Fibroblast of skin of left biceps (primary cell): ENCODE measurements around the gene ROBO1.

Experiments used
- DNase-seq, 2 experiments: peaks; one replicate each; pipeline ENCODE4 v3.0.0-alpha.2; 2013; ENCODE audit warnings: low read depth in 2 of 2

The ROBO1 gene

DNA sequence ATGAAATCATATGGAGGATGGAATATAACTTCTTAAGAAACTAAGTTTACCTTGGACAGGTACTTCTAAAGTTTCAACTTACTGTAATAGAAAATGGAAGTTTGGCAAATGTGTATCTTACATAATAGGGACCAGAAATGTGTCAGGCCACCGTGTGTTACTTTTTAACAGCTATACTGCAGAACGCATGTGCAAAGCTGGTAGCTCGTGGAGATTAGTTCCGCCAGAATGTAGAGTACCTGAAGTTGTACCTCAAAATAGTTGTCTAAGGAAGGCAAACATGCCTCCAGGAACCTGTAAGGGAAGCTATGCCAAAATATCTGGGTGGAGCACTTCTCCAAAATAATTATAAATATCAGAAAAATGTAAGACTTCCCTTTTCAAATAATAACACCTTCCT lies 920.6 kb downstream of the ROBO1 start:
- no peak for DNase-seq

DNA sequence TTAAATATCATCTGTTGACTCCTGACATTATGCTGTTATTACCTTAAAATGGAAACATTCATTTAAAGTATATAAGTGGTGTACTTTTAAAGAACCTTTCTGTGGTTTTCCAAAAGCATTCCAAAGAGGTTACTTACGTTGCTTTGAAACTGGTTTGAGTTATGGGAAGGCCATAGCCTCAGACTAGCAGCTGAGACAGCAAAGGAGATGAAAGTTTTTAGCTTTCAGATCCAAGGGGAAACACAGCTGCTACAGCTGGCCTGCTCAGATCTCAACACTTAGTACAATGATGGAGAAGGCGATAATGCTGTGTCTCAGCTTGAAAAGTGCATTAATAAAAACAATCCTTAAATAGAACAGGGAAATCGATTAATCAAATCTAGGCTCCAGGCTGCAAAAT lies 921.1 kb downstream of the ROBO1 start:
- peak; percentile 35 to 47 for DNase-seq

DNA sequence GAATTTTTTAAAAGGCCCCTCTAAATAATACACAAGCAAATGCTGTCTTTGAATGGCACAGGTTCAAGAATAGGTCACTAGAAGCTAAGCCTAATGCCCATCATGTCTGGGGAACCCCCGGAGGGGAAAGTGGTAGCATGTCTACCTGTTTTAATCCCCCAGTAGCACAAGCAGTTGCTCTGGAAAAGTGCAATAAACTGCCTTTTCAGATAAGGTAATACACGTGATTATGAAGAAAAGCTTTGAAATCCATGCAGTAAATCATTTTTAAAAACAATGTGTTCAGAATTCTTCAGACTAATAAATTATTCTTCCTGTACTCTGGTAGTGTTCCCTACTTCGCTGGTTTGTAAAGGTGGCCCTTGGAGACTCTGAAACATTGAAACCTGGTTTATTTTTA lies 922.2 kb downstream of the ROBO1 start:
- DNase-seq, result no peak

- no peak for DNase-seq
Measured at GRCh38 chr3:78844307-78844706, 923.5 kb downstream of the ROBO1 start.

DNA sequence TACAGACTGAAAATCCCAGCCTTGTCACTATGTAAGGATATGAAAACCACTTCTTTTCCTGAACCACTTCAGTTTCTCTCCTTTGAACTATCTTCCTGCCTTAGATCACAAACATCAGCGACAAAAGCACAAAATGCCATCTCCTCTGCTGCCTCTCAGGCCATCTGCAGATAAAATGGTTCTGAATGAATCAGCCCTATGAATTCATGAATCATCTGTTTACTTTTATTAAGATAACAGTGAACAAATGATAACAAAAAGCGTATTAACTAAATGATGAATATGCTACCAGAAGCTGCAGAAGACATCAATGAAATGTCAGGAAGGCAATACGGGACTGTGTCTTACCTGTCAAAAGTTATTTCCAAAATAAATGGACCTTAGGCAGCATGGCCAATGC lies 928.1 kb downstream of the ROBO1 start:
- no peak for DNase-seq

GRCh38 chr3:78838362-78838761 lies 929.4 kb downstream of the ROBO1 start:
- no peak for DNase-seq

DNA sequence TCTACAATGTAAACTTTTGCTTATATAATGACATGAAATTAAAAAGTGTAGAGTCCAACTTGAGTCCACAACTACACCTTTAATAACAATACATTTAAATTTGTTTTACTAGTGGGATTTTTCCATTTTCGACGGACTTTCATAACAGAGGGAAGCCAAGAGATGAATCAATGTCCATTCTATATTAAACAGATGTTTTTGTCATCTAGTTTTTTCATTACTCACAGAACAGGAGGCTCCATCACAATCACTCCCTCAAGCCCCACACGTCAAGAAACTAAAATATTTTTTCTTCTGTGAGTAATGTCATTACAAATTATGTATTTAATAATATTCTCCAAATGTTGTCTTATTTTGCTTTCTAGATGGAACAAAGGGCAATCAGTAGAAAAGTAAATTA lies 932.9 kb downstream of the ROBO1 start:
- no peak for DNase-seq

GRCh38 chr3:78832785-78833204 lies 935.0 kb downstream of the ROBO1 start:
- no peak for DNase-seq

GRCh38 chr3:78831446-78831972 lies 936.3 kb downstream of the ROBO1 start:
- no peak for DNase-seq

GRCh38 chr3:78830470-78830869 lies 937.3 kb downstream of the ROBO1 start:
- DNase-seq, result no peak

DNA sequence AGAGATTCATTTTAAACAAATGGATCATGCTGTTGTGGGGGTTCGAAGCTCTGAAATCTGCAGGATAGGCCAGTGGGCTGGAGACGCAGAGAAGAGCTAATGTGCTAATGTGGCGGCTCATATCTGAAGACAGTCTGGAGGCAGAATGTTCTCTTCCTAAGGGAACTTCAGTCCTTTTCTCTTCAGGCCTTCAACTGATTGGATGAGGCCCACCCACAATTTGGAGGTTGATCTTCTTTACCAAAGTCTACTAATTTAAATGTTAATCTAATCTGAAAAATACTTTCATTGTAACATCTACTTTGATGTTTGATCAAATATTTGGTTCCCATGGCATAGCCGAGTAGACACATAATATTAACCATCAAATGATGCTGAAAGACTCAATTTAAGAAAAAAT lies 940.2 kb downstream of the ROBO1 start:
- DNase-seq, result no peak

GRCh38 chr3:78825858-78826215 lies 942.0 kb downstream of the ROBO1 start:
- DNase-seq, result peak; percentile 37 to 54

DNA sequence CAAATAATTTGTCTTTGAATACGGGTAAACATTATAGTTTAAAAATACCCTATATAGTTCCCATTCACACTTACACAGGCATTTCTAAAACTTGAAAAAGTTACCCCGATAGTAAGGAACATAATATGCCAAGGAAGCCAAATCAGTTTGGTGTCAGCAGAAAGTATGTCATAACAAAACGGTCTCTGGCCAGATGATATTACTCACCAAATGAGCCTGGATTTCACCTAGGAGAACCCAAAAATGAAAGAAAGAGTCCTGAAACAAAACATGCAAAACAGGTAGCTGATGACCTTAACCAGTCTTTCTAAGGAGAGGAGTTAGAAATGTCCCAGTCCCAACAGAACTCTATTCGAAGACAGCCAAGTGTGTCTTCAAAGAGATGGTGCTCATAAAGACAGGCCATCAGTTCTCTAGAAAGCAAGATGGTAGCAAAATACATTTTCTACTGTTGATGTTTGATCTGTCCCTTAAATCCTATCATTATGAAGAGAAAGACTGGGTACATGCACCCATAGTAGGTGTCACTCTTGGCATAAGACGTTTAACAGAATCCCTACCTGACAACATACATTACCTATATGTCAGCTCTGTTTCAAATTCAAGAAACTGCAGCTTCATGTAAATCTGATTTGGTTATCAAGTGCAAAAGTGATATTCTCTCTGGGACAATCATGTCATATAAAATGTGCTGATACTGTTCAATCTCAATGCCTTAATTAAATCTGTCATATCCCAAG lies 942.5 kb downstream of the ROBO1 start:
- DNase-seq, result no peak

DNA sequence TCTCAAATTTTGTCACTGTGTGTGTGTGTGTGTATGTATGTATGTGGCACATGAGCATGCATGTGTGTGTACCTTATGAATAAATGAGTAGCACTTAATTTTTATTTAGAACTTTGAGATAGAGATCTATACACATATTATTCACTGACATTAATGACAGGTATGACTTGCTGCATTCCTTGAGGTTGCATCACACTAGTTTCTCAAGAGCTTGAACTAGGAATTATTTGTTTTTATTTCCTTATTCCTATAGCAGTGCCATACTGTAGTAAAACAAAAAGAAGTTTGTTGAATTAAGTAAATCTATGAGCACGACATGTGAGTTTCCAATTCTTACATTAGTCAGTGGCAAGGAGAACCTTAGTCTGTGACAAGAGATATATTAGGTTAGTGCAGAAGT lies 943.9 kb downstream of the ROBO1 start:
- DNase-seq, result peak in 1 of 2 experiments; percentile 17

DNA sequence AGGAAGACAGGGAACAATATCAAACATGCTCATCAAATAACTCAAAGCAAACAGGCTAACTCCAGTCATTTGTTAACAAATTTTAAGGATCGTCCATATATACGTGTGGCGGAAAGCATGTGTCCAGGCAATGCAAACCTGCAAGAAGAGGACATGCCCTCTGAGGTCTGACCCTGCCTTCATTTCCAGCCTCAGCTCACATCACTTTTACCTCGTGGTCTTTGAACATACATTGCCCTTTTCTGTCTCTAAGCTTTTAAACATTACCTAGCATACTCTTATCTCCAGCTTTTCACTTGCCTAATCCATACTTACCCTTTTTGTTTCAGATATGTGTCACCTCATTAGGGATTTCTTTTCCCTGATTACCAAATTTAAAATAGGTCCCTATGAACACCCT lies 944.4 kb downstream of the ROBO1 start:
- DNase-seq, result no peak

DNA sequence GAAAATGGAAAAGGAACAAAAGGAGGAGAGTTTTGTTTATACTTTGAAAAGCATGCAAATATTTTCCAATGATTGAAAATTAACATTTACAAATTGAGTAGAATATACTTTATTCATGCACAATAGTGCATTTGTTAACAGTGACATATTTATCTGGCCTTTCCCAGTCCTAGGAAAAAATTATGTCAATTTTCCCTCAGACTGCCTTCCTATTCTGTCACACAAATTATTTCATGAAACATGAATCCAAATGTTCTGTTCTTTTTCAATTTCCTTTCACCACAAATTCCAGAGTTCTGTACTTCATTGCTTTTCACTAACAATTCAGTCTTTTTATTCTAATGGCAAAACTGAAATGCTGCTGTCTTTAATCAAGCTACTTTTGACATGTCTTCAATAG lies 945.1 kb downstream of the ROBO1 start:
- DNase-seq, result no peak

DNA sequence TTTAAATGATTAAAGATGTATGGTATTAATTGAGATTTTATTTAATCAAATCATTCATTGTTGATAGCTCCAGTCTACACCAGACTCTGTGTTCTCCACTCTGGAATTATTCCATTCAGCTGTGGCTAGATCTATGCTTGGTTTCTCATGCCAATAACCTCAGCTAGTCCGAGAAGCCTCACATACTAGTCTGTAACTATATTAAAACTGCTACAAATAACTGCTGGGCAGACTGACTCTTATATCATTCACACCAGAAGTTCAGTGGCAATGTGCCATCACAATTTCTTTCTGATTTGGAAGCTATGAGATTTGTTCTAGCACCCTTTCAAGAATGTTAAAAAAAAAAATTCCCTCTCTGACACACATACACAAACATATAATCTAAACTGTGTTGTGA lies 947.3 kb downstream of the ROBO1 start:
- no peak for DNase-seq

GRCh38 chr3:78818161-78818985 lies 949.4 kb downstream of the ROBO1 start:
- no peak for DNase-seq

- no peak for DNase-seq
Measured at GRCh38 chr3:78814893-78815562, 952.8 kb downstream of the ROBO1 start.

GRCh38 chr3:78812166-78812565 lies 955.6 kb downstream of the ROBO1 start:
- no peak for DNase-seq

DNA sequence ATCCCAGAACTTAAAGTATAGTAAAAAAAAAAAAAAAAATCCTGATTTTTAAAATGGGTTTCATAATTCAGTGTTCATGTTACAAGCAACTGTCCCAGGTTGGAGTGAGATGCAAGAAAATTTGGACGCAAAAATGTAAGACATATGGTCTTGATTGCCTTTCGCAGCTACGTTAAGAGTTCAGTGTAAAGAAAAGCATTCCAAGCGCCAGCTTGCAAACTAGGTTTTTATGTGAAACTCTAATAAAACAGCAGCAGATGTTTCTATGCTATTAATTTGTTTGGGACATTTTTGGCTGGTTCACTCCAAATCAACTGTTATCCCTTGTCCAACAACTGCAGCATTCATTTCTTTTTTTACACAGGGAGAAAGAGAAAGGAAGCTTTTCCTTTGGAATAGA lies 957.8 kb downstream of the ROBO1 start:
- peak; percentile 86 to 89 for DNase-seq

DNA sequence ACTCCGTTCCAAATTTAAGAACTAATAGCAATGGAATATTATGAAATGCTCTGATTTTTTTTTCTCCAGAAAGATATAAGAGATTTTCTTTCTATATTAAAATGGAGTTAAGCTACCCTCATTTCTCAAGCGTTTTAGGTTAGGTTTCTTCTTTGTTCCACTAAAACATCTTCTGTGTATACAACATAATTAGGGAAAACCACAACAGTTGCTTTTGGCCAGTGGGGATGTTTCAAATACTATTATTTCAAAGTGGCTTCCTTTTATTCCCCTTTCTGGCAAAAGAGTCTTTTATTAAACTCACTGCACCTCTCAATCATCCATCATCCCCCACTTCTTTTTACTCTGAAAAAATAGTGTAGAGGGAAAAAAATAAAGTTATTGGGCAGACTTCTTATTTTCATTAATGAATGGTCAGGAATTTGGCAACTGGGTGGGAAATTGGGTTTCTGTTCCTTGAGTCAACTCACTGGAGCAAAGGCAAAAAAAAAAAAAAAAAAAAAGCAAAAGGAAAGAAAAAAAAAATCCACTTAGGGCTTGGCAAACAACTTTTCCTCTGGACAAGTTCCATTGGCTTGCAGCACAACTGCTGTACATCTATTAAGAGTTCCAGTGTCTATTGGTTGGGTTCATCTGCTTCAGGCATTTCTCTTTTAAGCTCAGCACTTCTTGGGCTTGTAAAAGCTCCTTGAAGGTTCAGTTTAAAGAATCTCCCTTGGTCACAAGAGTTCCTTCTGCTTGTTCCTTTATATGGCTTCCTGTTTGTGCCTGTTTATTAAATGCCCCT lies 963.4 kb downstream of the ROBO1 start:
- peak; percentile 39 to 57 for DNase-seq
